GM19328 (cell line): ENCODE results near the gene COL6A5.
"Not testable (repeated sequence)": the region's sequence is repeated elsewhere in the genome, so short reads cannot be mapped to it uniquely, and the experiment has no call there.

Source experiments
- ATAC-seq: cut with Tn5 transposase; IDR thresholded peaks from one replicate; pipeline ENCODE4 v1.9.1; 2021; ENCODE audit warnings: mild to moderate bottlenecking, moderate library complexity; ENCODE audit not compliant: unreplicated experiment

The COL6A5 gene, protein sequence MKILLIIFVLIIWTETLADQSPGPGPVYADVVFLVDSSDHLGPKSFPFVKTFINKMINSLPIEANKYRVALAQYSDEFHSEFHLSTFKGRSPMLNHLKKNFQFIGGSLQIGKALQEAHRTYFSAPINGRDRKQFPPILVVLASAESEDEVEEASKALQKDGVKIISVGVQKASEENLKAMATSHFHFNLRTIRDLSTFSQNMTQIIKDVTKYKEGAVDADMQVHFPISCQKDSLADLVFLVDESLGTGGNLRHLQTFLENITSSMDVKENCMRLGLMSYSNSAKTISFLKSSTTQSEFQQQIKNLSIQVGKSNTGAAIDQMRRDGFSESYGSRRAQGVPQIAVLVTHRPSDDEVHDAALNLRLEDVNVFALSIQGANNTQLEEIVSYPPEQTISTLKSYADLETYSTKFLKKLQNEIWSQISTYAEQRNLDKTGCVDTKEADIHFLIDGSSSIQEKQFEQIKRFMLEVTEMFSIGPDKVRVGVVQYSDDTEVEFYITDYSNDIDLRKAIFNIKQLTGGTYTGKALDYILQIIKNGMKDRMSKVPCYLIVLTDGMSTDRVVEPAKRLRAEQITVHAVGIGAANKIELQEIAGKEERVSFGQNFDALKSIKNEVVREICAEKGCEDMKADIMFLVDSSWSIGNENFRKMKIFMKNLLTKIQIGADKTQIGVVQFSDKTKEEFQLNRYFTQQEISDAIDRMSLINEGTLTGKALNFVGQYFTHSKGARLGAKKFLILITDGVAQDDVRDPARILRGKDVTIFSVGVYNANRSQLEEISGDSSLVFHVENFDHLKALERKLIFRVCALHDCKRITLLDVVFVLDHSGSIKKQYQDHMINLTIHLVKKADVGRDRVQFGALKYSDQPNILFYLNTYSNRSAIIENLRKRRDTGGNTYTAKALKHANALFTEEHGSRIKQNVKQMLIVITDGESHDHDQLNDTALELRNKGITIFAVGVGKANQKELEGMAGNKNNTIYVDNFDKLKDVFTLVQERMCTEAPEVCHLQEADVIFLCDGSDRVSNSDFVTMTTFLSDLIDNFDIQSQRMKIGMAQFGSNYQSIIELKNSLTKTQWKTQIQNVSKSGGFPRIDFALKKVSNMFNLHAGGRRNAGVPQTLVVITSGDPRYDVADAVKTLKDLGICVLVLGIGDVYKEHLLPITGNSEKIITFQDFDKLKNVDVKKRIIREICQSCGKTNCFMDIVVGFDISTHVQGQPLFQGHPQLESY (N-terminal part only)

GRCh38 chr3:130345487-130346079 is at the start of gene COL6A5:
COL6A5 (plus strand) TSS chr3:130345672; CDS start chr3:130373639, 27,967 bp downstream.
- ATAC-seq = no peak

DNA sequence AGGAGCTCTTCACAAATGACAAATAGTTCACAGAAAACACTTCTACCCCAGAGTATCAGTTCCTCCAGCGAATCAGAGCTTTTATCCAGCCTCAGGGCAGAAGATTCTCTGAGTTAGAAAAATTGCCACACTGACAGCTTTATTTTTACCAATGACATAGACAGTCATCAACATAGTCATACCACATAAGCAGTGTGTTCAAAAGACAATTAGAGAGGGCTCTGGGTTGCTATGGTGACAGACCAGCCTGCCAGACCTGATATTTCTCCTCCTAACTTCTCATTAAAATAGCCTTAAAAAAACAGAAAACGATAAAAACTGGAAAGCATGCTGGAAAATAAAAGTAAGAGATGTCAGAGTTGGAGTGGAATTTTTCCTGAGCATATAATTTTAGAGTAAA is 45.9 kb upstream of the COL6A5 start:
- no peak for ATAC-seq

GRCh38 chr3:130300888-130301287 is 44.6 kb upstream of the COL6A5 start:
- ATAC-seq = no peak

- no peak for ATAC-seq
Observed at GRCh38 chr3:130310109-130310508, 35.4 kb upstream of the COL6A5 start.

- ATAC-seq = no peak
Observed at GRCh38 chr3:130312374-130312773, 33.1 kb upstream of the COL6A5 start.

DNA sequence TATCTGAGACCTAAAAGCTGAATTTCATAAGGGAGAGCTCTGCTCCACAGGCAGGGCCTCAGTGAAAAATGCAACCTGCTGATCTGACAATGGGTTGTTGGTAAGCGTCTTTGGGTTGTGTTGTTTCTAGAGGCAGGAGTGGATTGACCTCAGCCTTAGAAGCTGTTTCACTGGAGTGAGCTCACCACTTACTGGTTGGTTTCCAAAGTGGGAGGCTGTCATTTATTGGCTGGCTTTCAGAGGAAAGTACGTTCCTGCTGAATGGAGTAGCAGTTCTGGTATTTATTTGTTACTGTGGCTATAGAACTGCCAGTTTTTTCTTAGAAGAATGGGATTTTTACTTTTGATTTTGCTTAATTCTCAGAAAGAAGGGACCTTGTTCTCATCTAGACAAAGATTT is 29.3 kb upstream of the COL6A5 start:
- ATAC-seq = no peak

GRCh38 chr3:130323503-130323902 is 22.0 kb upstream of the COL6A5 start:
- ATAC-seq = no peak

DNA sequence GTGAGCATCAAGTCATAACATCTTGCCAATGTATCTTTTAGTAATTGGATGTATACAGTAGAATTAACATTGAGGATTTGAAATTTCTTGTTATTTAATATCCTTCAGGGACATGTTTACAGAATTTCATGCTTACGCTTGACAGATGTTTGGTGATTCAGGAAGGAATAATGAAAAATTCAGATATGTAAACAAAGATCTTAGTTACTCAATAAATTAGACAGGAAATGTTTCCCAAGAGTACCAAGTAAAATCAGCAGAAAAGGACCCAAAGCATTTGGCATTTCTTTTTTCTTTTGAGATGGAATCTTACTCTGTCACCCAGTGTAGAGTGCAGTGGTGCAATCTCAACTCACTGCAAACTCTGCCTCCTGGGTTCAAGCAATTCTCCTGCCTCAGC is 4.7 kb upstream of the COL6A5 start:
- no peak for ATAC-seq

- no peak for ATAC-seq
Observed at GRCh38 chr3:130341388-130341787, 4.1 kb upstream of the COL6A5 start.

GRCh38 chr3:130341882-130342281 is 3.6 kb upstream of the COL6A5 start:
- no peak for ATAC-seq

DNA sequence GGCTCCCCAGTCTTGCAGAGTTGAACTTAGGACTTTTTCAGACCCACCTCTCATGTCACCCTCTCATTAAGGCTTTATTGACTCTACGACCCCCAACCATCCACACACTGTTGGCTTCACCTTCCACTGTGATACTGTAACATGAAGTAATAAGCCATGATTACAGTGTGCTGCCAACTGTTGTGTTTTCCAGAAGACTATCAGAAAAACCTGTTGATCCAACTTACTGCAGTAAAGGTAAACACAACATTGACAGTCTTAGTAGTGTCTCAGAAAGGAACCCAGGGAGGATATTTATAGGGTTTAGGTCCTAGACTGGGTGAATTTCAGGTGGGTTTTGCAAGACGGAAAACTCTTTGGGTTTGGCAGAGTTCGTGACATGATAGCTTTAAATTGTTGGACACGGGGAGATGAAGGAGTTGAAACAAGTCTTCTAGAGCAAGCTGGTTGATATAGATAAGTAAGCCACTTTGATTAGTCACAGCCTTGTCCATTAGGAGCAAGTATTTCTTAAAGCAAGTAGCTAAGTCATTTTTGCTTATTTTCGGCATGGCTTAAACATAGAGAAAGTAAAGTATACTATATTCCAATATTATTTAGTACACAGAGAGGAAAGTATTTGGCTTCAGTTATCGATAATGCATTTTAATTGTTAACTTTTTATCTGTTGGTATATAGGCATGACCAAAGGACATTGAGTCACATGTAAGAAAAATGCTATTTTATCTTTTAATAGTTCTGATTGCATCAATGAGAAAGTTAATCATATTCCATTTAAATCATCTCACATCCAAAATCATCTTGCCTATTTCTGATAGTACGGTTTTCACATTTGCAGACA is 2.4 kb upstream of the COL6A5 start:
- no peak for ATAC-seq

DNA sequence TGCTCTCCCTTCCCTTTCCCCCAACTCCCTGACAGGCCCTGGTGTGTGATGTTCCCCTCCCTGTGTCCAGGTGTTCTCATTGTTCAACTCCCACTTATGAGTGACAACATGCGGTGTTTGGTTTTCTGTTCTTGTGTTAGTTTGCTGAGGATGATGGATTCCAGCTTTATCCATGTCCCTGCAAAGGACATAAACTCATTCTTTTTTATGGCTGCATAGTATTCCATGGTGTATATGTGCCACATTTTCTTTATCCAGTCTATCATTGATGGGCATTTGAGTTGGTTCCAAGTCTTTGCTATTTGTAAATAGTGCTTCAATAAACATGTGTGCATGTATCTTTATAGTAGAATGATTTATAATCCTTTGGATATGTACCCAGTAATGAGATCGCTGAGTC is 2.8 kb downstream of the COL6A5 start:
- not testable (repeated sequence) for ATAC-seq

GRCh38 chr3:130354430-130354829 is 9.0 kb downstream of the COL6A5 start:
- ATAC-seq = no peak

- ATAC-seq = no peak
Observed at GRCh38 chr3:130374033-130374432, 28.6 kb downstream of the COL6A5 start.

- ATAC-seq = no peak
Observed at GRCh38 chr3:130374908-130375307, 29.4 kb downstream of the COL6A5 start.

- no peak for ATAC-seq
Observed at GRCh38 chr3:130377960-130378676, 32.6 kb downstream of the COL6A5 start.

DNA sequence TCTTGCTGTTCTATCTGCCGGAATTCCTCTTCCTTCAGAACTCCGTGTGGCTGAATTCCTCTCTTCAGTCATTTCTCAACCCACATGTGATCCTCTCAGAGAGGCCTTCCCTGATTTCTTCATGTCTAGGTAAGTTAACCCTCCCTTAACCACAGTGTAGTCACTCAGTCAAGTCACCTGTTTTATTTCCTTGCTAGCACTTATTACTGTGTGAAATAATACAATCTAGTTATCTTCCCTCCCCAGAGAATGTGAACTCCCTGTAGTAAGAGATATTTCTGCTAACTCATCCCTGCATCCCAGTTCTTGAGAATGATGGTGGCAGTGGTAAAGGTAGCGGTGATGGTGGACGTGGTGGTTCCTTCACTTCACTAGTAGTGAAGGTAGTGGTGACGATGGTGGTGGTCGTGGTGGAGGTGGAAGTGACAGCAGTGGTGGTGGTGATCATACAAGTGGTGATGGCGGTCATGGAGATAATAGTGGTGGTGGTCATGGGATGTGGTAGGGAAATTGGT is 33.3 kb downstream of the COL6A5 start:
- ATAC-seq = no peak

- no peak for ATAC-seq
Observed at GRCh38 chr3:130379274-130379673, 33.8 kb downstream of the COL6A5 start.

GRCh38 chr3:130380398-130380797 is 34.9 kb downstream of the COL6A5 start:
- ATAC-seq = no peak
